Right lobe of liver (tissue), 6 donors: ENCODE results near the gene LLGL2. TPM values are rescaled to one million over a fixed set of nuclear protein-coding genes. Genes with fewer than 3 reads are reported as not detected.

Experiments
- ATAC-seq, 4 donors: fragments of 200-7000 bp; cut with Tn5 transposase; one replicate each; pipeline ENCODE4 v1.9.1; 2020; ENCODE audit warnings: mild to moderate bottlenecking in 4 of 4, moderate library complexity in 4 of 4
- DNase-seq, 3 donors: peaks; one replicate each; pipeline ENCODE4 v3.0.0-alpha.2; 2020
- H3K27ac ChIP-seq, 3 donors: fragments of 200-600 bp; one replicate each; pipeline ENCODE4 v1.8.0; 2022
- H3K27me3 ChIP-seq, 2 donors: fragments of 200-600 bp; one replicate each; pipeline ENCODE4 v1.8.0; 2022
- H3K36me3 ChIP-seq, 4 donors: fragments of 200-600 bp; sonication (generic) in 1 of 4; one replicate each; pipeline versions ENCODE4 v1.5.1 to v1.8.0; 2017 to 2022; ENCODE audit warnings: control low read depth in 1 of 4
- H3K4me1 ChIP-seq, 4 donors: fragments of 200-600 bp; sonication (generic) in 1 of 4; one replicate each; pipeline versions ENCODE4 v1.5.1 to v1.8.0; 2017 to 2022; ENCODE audit warnings: control low read depth in 1 of 4
- H3K4me3 ChIP-seq, 3 donors: fragments of 200-600 bp; one replicate each; pipeline ENCODE4 v1.8.0; 2022
- H3K9me3 ChIP-seq, 4 donors: fragments of 200-600 bp; sonication (generic) in 1 of 4; one replicate each; pipeline versions ENCODE4 v1.5.1 to v1.8.0; 2017 to 2022; ENCODE audit warnings: control low read depth in 1 of 4
- CTCF ChIP-seq, 4 donors: fragments of 200-600 bp in 3 of 4; fragments of 450-650 bp in 1 of 4; IDR thresholded peaks; one replicate each; pipeline versions ENCODE4 v1.5.1 to v1.8.0; 2016 to 2022; ENCODE audit warnings: antibody characterized with exemption in 4 of 4, mild to moderate bottlenecking in 2 of 4
- POLR2A ChIP-seq: fragments of 450-650 bp; IDR thresholded peaks from one replicate; pipeline ENCODE4 v1.6.1; 2017; ENCODE audit warnings: antibody characterized with exemption, mild to moderate bottlenecking
- WGBS: methylation state at CpG from one replicate; pipeline ENCODE4 v1.1.6; 2018; ENCODE audit warnings: low coverage, low lambda C conversion rate; ENCODE audit not compliant: insufficient coverage; ENCODE audit errors: missing lambda C conversion rate; 5-methylcytosine and 5-hydroxymethylcytosine counted together
- intact Hi-C, 2 donors: fragments of 100-400 bp; cut with DNase I; formaldehyde crosslinking; loops; one replicate each; pipeline versions ENCODE4 v1.11.2 to v1.14.1; 2022
- total RNA-seq, 6 experiments: library from RNA; depleted of rRNA in 2 of 6; stranded (reverse); fragments of >200 nt in 2 of 6; fragmentation: NEBNext Ultra II Directional in 3 of 6; extraction: Animal tissue kit (Norgen Biotek cat#: 25700) in 3 of 6; gene quantifications; one replicate each; pipeline versions ENCODE4 v1.1.0 to v1.2.4, GENCODE V29; 2016 to 2023
- donor health status: DM: no; HTN: yes; CAD: no.
- donor health status: DM: no; HTN: no; CAD: no.
- donor health status: DM: no; HTN: no; CAD: no.
- donor health status: DM: no; HTN: yes; CAD: no.
- donor health status: DM: no; HTN: yes; CAD: no.

LLGL2 gene
- total RNA-seq, 6 experiments from 2014 or later: 32.8 to 71.4 (median 44.6) TPM

GRCh38 chr17:75588596-75589011 is 63.1 kb downstream of the LLGL2 start:
- ATAC-seq: peak; percentile 27 to 62 (median 56)
- Histone ChIP-seq H3K27me3 (no peaks in the 10 kb centered on the region), H3K4me1 (peaks cover 0 to 5% (median 0%) of the 10 kb centered on the region in 4 donors), H3K9me3 (no peaks in the 10 kb centered on the region), H3K27ac (peak overlapping the region; percentile 82 to 91 (median 87)), H3K36me3 (no peaks in the 10 kb centered on the region), H3K4me3 (peak overlapping the region; percentile 62 to 67 (median 64))
- peak; percentile 76 to 85 (median 82) for DNase-seq
- TF ChIP-seq POLR2A (no peak), CTCF (IDR thresholded peaks at IDR 0.05) (no peak)
- intact Hi-C loops: loop anchor here in 1 of 2 donors (5.0 kb wide), 1 partner anchor 71 kb away; the partner anchor contains the start of genes CASKIN2 and TSEN54
- no CpG with 5 or more reads among the region's 49 CpGs for WGBS

GRCh38 chr17:75589012-75589918 is 63.8 kb downstream of the LLGL2 start:
- intact Hi-C loops: loop anchor here in 1 of 2 donors (5.0 kb wide), 1 partner anchor 72 kb away; the partner anchor contains the start of genes CASKIN2 and TSEN54
- WGBS: under 1% methylated on average over 30 of the region's 100 CpGs

GRCh38 chr17:75589919-75590303 is 64.4 kb downstream of the LLGL2 start:
- peaks cover 0 to 5% (median 0%) of the 10 kb centered on the region in 4 donors for H3K4me1 ChIP-seq
- no peak overlapping the region for H3K27ac ChIP-seq
- peak; percentile 45 to 69 (median 59) for DNase-seq
- no peaks in the 10 kb centered on the region for H3K36me3 ChIP-seq
- no peak for ATAC-seq
- H3K27me3 ChIP-seq: no peaks in the 10 kb centered on the region
- TF ChIP-seq CTCF (IDR thresholded peaks at IDR 0.05) (no peak), POLR2A (no peak)
- peak overlapping the region; percentile 62 to 67 (median 64) for H3K4me3 ChIP-seq
- WGBS: no CpG with 5 or more reads among the region's 29 CpGs
- intact Hi-C loops: loop anchor here in 1 of 2 donors (5.0 kb wide), 1 partner anchor 73 kb away; the partner anchor contains the start of genes CASKIN2 and TSEN54
- no peaks in the 10 kb centered on the region for H3K9me3 ChIP-seq

More at GRCh38 chr17:75589012-75589918, 63.8 kb downstream of the LLGL2 start:
- peak overlapping the region; percentile 62 to 67 (median 64) for H3K4me3 ChIP-seq
- DNase-seq (peak; percentile 96 to 98 (median 98)), ATAC-seq (peak; percentile 92 to 94 (median 92))
- peak overlapping the region; percentile 82 to 91 (median 87) for H3K27ac ChIP-seq
- H3K27me3 ChIP-seq: no peaks in the 10 kb centered on the region
- no peaks in the 10 kb centered on the region for H3K36me3 ChIP-seq
- H3K4me1 ChIP-seq: peaks cover 0 to 5% (median 0%) of the 10 kb centered on the region in 4 donors
- TF ChIP-seq POLR2A (peak; percentile 76), CTCF (IDR thresholded peaks at IDR 0.05) (peak; percentile 44 to 81 (median 60))
- H3K9me3 ChIP-seq: no peaks in the 10 kb centered on the region

- WGBS: no CpG with 5 or more reads among the region's 8 CpGs
- intact Hi-C loops: no loop called here
- no peak overlapping the region for H3K27ac ChIP-seq
These were observed 64.8 kb downstream of the LLGL2 start for GRCh38 chr17:75590314-75590761.

More at GRCh38 chr17:75590314-75590761, 64.8 kb downstream of the LLGL2 start:
- DNase-seq: peak in 1 of 3 donors; percentile 18
- H3K36me3 ChIP-seq: no peaks in the 10 kb centered on the region
- H3K9me3 ChIP-seq: no peaks in the 10 kb centered on the region
- H3K4me1 ChIP-seq: peaks cover 0 to 5% (median 0%) of the 10 kb centered on the region in 4 donors
- TF ChIP-seq CTCF (IDR thresholded peaks at IDR 0.05) (no peak), POLR2A (no peak)
- H3K4me3 ChIP-seq: no peak overlapping the region
- H3K27me3 ChIP-seq: no peaks in the 10 kb centered on the region
- no peak for ATAC-seq
